HG02981 (cell line): ENCODE results near the gene SYCE3.

Experiments used
- ATAC-seq: cut with Tn5 transposase; IDR thresholded peaks from one replicate; pipeline ENCODE4 v1.9.1; 2021; ENCODE audit warnings: mild to moderate bottlenecking, moderate library complexity; ENCODE audit not compliant: unreplicated experiment

SYCE3 gene

GRCh38 chr22:50576806-50577696 is 14.3 kb upstream of the SYCE3 start:
- no peak for ATAC-seq

DNA sequence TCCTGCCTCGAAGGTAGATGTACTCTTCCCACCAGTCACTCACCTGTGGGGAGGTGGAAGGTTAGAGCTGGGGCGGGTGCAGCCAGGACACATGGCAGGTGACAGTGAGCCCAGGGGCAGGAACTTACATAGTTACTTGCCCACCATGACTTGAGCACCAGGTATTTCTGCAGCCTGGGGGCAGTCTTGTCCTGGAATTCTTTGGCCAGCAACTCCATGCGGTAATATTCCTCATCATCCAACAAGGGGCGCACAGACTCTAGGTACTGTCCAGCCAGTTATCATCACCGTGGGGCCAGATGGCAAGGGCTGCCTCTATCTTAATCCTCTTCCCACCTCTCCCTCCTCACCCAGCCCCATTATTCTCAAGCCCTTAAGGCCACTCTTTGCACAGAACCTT is 13.4 kb upstream of the SYCE3 start:
- ATAC-seq, result no peak

GRCh38 chr22:50575426-50575941 is 12.8 kb upstream of the SYCE3 start:
- no peak for ATAC-seq

DNA sequence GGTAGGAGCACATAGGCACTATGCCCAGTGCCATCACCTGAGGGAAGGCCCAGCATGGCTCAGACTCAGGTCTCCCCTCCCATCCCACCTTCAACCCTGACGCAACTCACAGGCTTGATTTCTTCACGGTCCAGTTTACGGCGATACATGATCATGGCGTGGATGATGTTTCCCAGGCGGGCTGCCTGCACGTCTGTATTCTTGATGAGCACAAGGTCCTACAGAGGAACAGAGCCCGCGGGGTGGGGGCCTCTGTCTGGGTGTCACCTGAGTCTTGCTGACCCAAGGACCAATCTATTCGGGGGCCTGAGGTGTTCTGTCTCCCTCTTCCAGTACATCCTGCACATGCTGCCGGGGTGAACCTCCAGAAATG is 11.7 kb upstream of the SYCE3 start:
- no peak for ATAC-seq

DNA sequence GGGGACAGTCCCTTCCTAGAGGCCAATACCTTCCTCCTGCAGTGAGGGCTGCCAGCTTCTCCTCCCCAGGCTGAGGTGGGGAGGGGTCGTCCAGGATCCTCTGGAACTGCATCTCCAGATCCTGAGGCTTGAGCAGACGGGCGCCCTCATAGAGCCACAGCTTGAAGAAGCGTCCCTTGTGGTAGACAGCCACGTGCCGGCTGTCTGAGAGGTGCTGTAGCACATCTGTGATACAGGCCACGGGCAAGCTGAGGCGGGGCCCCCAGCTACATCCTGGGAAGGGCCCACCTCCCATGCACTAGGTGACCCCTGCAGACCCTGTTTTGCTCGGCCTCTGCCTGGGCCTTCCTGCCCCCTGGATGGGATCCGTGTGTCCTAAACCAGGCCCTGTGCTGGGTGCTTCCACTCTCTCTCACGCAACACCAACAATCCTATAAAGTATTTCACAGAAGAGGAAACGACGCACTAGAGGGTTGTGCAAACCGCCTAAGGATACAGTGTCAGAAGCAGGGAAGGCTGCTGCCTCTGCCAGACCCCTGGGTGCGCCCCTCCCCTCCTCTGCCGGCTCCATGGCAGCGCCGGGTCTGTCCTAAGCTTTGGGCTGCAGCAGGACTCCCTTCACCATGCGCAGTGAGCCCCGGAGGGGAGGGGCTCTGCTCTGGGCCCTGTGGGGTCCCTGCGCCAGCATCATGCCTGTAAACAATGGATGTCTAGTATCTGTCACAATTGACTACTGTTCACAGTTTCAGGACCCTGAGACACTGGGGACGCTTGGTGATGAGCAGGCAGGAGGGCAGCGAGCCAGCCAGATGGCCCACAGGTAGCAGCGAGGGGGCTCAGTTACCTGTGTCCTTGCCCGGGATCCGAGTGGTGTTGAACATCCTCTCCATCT is 11.0 kb upstream of the SYCE3 start:
- ATAC-seq, result no peak

- no peak for ATAC-seq
Measured at GRCh38 chr22:50572965-50573364, 10.2 kb upstream of the SYCE3 start.

- no peak for ATAC-seq
Measured at GRCh38 chr22:50571264-50572175, 8.8 kb upstream of the SYCE3 start.

- no peak for ATAC-seq
Measured at GRCh38 chr22:50570861-50571260, 8.1 kb upstream of the SYCE3 start.

DNA sequence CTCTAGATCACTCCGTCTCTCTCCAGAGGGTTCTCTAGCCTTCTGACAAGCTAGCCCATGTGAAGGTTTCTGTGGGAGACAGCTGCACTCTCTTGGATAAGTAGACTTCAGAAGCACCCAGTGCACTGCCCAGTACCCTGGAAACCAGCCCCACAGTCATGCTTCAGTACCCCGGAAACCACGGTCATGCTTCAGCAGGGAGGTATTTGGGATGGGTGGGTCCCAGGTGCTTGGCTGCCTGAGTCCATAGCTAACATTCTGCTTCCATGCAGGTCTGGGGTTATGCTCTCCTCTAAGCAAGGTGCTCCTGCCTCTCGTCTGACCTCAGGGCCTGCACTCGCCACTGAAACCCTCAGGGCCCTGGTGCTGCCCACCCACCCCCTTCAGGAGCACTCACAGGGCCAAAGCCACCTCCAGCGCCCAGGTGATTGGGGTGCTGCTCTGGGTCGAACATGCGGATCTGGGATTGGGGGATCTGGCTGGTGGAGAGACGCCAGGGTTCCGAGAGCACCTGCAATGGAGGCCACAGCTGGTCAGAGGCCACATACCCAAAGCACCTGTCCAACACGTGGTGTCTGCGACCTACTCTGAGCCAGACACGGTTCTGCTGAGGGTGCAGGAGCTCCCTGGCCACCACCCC is 7.3 kb upstream of the SYCE3 start:
- no peak for ATAC-seq

GRCh38 chr22:50569041-50569459 is 6.3 kb upstream of the SYCE3 start:
- ATAC-seq, result no peak

DNA sequence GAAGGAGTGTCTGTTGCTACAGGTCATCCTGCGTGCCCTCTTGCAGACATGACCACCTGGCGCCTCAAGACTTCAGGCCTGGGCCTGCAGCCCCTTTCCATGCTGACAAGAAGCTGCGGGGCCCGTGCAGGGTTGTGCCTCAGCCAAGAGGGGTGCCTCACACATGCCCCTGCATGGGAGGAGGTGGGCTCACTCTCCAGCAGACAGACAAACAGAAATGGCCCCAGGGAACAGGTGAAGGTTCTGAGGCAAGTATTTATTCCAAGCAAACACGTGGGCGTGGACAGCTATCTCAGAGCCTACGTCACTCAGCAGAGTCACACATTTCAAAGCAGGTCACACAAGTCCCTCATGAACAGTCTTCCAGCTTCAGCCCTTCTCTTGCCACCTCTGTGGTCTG is 5.9 kb upstream of the SYCE3 start:
- ATAC-seq, result no peak

- no peak for ATAC-seq
Measured at GRCh38 chr22:50567721-50568252, 5.1 kb upstream of the SYCE3 start.

DNA sequence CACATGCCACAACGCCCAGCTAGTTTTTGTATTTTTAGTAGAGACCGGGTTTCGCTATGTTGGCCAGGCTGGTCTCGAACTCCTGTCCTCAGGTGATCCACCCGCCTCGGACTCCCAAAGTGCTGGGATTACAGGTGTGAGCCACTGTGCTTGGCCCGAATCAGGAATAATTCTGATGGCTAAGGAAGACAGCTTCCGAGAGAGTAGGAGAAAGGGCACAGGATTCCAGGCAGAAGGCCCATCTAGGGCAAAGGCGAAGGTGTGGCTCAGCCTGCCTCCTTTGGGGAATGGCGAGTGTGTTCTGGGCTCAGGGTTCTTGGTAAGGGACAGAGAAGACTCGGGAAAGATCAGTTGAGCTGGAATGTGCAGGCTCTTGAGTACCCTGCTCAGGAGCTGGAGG is 1.6 kb upstream of the SYCE3 start:
- no peak for ATAC-seq

GRCh38 chr22:50563413-50564160 is 868 bp upstream of the SYCE3 start:
- no peak for ATAC-seq

DNA sequence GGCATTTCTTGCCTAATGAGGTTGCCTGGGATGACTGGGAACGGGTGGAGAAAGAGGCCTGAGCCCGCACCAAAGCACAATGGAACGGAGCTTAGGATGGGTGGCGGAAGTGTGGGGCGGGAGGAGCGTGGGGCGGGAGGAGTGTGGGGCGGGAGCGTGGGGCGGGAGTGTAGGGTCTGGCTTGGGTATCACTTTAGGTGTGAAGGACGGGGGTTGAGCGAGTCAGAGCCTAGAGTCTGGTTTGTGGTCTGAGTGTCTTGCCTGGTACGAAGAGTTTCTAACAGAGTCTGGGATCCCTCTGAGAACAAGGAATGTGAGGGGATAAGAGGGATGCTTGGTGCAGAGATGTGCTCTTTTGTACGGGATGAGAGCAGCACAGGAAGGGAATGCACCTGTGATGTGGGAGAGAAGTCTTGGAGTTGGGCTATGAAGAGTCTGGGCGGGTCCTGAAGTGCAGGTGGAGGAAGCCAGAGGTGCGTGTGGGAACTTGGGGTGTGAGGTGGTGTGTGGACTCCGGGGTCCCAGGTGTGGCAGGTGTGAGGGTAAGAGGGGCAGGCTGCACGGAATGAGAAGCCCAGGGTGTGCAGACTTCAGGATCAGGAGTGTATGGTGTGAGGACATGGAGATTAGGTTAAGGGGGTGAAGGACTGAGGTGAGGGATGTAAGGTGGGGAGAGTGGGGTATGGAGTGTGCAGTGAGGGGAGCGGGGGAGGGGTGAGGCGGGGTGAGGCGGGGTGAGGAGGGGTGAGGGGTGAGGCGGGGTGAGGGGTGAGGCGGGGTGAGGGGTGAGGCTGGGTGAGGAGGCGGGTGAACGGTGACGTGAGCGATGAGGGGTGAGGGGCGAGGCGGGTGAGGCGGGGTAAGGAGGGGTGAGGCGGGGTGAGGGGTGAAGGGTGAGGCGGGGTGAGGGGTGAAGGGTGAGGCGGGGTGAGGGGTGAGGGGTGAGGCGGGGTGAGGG is 1.0 kb downstream of the SYCE3 start:
- no peak for ATAC-seq

- no peak for ATAC-seq
Measured at GRCh38 chr22:50560034-50560433, 2.7 kb downstream of the SYCE3 start.

GRCh38 chr22:50556703-50557102 is 6.0 kb downstream of the SYCE3 start:
- ATAC-seq, result no peak

GRCh38 chr22:50553310-50553709 is 9.4 kb downstream of the SYCE3 start:
- ATAC-seq, result no peak
